GM18526 (cell line): ENCODE results near the gene SLC6A8.

Experiments used
- POLR2A ChIP-seq: IDR thresholded peaks from 3 replicates; pipeline ENCODE4 v1.6.1; 2011; ENCODE audit not compliant: insufficient read length; ENCODE audit errors: extremely low read depth

Gene SLC6A8

GRCh38 chrX:153744210-153745066, 56.7 kb downstream of the SLC6A8 start:
- no peak for TF ChIP-seq POLR2A
